Fibroblast of the aortic adventitia (primary cell): ENCODE results near the gene ERMAP. TPM values are rescaled to one million over a fixed set of nuclear protein-coding genes. Genes with fewer than 3 reads are reported as not detected.

Source experiments
- DNase-seq: peaks from one replicate; pipeline ENCODE4 v3.0.0-alpha.2; 2010; ENCODE audit warnings: low read depth
- H3K4me3 ChIP-seq: 2 replicates; pipeline ENCODE4 v1.5.1; 2011; ENCODE audit warnings: low read depth, mild to moderate bottlenecking, control low read depth, low read length, moderate library complexity
- total RNA-seq: library from RNA; depleted of rRNA; stranded (reverse); fragments of >200 nt; gene quantifications from 2 replicates; pipeline ENCODE4 v1.2.3, GENCODE V29; 2012; ENCODE audit warnings: low replicate concordance
- TF ChIP-seq, protein P1 (sequence below): IDR thresholded peaks from 2 replicates; pipeline ENCODE4 v1.5.1; 2011; ENCODE audit warnings: mild to moderate bottlenecking, low read length, control low read depth, inconsistent platforms; ENCODE audit not compliant: insufficient read depth

The ERMAP gene
- total RNA-seq, 1 donor = 16.3 TPM

DNA sequence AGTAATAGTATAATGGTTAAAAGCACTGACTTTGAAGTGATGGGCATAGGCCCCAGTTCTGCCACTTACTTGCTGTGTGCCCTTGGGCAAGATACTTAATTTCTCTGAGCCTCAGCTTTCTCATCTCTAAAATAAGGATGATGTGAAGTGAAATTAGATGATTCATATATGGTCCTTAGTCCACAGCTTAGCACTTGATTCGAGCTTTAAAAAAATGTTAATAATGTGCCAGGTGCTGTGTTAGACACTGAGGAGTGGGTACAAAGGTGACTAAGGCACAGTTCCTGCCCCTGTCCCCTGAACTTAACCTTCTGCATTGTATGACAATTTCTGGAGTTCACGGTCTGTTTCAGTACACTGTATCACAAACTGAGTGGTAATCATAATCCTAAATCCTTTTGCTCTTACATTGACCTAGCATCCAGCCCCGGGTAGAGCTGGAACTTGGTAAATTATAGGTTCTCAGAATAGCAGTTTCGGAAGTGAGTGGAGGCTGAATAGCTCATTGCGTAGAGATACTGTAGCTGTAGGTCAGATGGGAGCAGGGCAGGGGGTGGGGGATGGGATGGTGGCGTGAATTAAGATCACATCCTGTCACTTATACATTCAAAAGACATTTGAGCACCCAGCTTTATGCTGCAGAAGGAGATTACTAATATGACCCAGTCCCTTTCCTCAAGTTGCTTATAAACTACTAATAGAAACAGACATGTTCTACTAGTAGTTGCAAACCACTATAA lies 31.0 kb downstream of the ERMAP start:
- no peak overlapping the region for H3K4me3 ChIP-seq
- TF ChIP-seq, protein P1, sequence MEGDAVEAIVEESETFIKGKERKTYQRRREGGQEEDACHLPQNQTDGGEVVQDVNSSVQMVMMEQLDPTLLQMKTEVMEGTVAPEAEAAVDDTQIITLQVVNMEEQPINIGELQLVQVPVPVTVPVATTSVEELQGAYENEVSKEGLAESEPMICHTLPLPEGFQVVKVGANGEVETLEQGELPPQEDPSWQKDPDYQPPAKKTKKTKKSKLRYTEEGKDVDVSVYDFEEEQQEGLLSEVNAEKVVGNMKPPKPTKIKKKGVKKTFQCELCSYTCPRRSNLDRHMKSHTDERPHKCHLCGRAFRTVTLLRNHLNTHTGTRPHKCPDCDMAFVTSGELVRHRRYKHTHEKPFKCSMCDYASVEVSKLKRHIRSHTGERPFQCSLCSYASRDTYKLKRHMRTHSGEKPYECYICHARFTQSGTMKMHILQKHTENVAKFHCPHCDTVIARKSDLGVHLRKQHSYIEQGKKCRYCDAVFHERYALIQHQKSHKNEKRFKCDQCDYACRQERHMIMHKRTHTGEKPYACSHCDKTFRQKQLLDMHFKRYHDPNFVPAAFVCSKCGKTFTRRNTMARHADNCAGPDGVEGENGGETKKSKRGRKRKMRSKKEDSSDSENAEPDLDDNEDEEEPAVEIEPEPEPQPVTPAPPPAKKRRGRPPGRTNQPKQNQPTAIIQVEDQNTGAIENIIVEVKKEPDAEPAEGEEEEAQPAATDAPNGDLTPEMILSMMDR = no peak
- DNase-seq = no peak

GRCh38 chr1:42848823-42849537 lies 32.1 kb downstream of the ERMAP start:
- TF ChIP-seq, protein P1 = no peak
- DNase-seq = no peak
- no peak overlapping the region for H3K4me3 ChIP-seq

- no peak overlapping the region for H3K4me3 ChIP-seq
- TF ChIP-seq, protein P1 = no peak
- DNase-seq = no peak
Measured at GRCh38 chr1:42849944-42850343, 33.0 kb downstream of the ERMAP start.

- DNase-seq = no peak
- TF ChIP-seq, protein P1 = no peak
- H3K4me3 ChIP-seq = no peak overlapping the region
Measured at GRCh38 chr1:42851420-42851819, 34.5 kb downstream of the ERMAP start.

GRCh38 chr1:42851960-42852607 lies 35.2 kb downstream of the ERMAP start:
- TF ChIP-seq, protein P1 = no peak
- no peak overlapping the region for H3K4me3 ChIP-seq
- no peak for DNase-seq

- TF ChIP-seq, protein P1 = no peak
- no peak for DNase-seq
- H3K4me3 ChIP-seq = no peak overlapping the region
Measured at GRCh38 chr1:42852608-42852980, 35.7 kb downstream of the ERMAP start.
